Stimulated activated CD8-positive, alpha-beta memory T cell treated with anti-CD3 and anti-CD28 coated beads, Interleukin-15, amount 100 ng/mL, for 1 hour (primary cell): ENCODE measurements around the gene SSBP3.
A peak's percentile ranks its signal among the peaks of the same experiment; 100 is the strongest.

Source experiments
- DNase-seq: peaks from one replicate; pipeline ENCODE4 v3.0.0-alpha.2; 2020; ENCODE audit warnings: low read depth

Gene SSBP3

DNA sequence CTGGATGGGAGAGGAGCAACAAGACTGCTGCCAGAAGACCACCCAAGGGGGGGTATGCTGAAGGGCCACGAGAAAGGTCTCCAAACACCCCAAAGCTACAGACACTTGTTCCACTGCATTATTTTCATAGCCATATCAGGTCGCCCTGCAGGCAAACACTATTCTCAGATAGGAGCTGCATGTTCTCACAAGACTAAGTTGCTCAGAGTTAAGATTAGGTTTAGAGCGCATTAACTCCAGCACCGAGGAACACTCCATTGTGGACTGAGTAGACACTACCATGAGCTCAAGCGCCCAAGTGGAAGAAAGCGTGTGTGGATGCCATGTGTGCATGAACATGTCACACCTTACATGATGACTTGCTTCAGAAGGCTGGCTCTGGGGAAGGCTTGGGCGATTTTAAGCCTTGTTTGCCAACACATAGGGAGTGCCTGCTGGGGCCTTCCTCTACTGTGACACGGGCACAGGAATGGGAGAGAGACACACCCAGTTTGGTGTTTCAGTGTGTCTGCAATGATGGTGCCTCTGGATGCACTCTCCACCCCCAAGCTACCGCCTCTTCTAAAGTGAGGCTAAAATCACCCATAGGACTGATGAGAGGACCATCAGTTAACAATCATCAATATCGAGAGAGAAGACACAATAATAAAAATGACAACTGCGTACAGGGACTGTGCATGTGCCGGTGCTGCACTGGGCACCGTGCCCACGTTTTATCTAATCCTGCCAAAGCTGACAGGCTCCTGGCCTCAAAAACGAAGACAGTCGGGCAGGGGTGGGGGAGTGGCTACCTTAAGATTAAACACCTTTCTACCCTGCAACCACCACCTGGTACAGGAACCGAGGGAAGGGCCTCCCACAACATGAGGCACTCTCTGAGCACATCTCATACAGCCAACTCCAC is 34.9 kb downstream of the SSBP3 start:
- DNase-seq, result no peak

DNA sequence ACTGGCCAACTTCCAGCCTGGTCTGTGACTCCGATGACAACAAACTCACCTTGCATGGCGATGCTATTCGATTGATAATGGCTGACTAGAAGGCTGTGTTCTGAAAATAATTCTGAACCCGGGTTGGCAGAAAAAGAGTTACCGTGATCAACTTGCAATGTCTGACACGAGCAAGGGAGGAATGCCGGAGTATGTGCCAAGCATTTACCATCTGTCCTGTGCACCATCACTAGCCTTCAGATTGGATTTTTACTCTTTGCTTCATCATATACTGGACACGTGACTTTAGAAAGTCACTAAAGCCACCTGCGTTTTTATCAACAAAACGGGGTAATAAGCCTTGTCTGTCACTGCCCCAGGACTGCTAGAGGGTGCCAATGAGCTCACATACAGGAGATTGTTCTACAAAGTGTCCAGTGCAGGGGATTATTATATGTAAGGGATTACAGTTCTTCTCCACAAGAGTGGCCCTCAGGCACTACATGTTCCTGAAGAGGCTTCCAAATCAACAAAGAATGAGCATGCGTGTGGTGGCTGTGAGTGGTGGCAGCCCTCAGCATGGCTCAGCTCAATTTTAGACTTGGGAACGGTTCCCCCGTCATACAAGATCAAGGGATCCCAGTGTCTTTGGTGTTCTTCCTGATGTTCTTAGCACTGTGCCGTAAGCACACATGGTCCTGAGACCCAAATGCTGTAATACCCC is 35.8 kb downstream of the SSBP3 start:
- no peak for DNase-seq

DNA sequence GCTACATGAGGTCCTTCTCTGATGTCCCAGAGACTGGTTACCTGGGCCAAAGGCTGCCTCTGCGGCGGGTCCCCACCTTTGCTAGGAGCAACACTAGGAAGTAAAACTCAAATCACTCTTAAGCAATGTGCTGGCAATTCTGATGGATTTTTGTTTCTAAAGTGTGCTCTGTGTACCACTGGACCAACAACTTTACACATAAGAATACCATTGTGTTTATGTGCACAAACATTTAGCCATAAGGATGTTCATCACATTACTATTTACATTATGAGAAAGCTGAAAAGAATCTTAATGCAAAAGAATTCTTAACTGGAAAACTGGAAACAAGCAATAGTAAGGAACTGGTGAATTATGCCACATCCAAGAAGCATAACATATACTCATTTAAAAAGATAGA is 38.6 kb downstream of the SSBP3 start:
- DNase-seq, result no peak

DNA sequence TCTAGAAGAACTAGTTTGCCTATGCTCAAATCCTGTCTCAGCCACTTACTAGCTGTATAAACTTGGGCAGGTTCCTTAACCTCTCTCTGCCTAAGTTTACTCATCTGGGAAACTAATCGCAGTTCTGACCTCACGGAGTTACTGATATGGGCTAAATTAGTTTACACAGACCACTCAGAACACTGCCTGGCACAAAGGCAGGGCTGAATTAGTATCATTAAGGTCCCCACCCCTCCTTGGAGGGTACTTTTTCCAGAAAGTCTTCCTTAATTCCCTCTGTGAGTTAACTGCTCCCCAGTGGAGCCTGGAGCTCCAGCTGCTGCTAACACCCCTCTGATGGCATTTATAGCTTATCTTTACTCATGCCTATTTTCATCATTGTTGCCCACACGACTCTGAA is 40.3 kb downstream of the SSBP3 start:
- DNase-seq, result no peak

DNA sequence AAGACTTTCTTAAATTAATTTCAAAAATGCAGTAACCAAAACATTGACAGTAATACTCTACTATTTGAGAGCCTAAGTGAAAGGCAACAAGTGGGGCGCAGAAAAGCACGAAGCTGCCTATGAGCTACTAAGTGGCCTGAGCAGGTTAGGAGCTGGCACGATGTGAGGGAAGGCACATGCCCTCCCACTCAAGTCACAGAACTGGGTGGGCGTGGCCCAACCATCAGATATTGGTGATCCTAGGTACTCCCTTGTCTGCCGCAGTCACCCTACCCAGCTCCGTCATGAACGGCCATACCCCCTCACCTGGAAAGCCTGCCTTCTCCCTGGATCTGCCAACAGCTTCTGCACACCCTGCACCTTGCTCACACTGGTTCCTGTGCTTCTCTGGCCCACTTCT is 40.8 kb downstream of the SSBP3 start:
- no peak for DNase-seq

DNA sequence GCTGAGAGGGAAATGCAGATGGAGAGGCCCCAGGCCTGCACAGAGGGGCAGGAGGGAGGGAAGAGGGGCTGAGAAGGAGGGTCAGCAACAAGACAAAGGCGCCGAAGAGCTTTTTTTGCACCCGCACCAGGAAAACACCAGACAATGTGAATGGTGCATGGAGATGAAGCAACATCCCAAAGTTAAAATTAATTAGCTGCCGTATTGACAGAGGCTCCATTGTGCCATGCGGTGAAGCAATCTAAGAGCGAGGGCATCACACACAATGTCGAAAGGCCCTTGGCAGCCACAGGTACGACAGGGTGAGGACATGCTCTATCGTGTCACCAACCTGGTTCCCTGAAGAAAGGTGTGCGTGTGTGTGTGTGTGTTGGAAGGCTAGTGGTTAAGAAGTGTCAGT is 41.2 kb downstream of the SSBP3 start:
- no peak for DNase-seq

DNA sequence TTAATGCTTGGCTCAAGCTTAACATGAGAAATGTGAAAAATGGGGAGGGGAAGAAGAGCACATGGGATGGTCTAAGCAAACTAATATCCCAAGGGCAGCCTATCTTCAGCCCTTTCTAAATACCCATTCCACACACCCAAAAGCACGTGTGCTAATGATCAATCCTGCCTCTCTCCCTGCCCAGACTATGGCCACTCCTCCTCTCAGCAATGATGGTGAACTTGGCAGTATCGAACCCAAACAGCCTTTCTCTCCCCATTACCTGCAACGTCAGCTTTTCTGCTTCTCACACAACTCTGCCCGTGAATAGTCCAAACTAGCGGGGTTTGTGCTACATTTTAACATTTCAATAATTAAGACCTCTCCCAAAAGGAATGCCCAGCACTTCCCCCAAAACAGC is 41.6 kb downstream of the SSBP3 start:
- DNase-seq, result no peak

DNA sequence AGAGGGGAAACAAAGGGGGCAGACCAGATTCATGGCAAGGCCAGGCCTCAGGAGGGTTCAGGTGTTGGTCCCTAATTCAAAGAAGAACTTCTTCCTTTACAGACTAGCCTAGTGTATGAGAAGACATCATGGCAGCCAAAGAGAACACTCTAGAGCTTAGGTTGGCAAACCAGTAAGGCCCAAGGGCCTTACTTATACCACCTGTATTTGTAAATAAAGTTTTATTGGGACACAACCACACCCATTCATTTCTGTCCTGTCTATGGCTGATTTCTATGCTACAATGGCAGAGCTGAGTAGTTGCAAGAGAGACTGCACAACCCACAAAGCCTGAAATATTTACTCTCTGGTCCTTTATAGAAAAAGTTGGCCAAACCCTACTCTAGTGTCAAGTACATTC is 42.3 kb downstream of the SSBP3 start:
- DNase-seq, result no peak

DNA sequence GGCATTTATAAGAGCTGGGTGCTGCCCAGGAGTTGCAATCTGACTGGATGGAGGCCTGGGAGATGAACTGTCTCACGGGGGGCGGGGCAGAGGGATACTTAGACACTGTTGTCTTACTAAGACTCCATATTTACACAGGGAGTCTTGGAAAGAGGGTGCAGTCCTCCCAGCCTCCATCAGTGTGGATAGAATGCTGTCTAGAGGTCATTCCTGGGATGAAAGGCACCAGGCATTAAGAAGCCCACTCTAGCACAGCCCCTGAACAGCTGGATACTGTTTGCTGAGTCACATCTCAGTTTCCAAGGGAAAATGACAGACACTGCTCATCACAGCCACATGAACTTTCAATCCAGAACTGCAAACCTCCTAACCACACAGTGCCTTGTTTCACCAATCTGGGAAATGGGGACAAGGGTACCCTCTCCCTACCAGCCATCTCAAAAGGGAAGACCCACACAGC is 43.3 kb downstream of the SSBP3 start:
- no peak for DNase-seq

DNA sequence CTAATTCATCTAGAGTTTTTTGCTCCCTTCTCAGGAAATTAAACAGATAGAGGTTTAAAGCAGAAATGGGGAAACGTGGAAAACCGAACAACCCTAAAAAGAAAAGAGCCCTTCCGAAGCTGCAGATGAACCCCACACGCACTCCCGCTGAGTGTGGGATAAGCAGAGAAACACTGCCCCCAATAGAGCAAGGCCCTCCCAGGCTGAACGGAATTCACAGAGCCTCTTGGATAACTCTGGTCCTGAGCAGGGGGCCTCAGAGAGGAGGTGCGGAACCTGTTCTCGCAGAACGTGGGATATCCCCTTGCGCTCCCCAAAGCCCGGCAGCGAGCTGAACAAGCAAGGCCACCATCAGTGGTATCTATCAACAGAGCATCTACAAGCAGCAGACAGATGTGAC is 44.9 kb downstream of the SSBP3 start:
- DNase-seq, result no peak

DNA sequence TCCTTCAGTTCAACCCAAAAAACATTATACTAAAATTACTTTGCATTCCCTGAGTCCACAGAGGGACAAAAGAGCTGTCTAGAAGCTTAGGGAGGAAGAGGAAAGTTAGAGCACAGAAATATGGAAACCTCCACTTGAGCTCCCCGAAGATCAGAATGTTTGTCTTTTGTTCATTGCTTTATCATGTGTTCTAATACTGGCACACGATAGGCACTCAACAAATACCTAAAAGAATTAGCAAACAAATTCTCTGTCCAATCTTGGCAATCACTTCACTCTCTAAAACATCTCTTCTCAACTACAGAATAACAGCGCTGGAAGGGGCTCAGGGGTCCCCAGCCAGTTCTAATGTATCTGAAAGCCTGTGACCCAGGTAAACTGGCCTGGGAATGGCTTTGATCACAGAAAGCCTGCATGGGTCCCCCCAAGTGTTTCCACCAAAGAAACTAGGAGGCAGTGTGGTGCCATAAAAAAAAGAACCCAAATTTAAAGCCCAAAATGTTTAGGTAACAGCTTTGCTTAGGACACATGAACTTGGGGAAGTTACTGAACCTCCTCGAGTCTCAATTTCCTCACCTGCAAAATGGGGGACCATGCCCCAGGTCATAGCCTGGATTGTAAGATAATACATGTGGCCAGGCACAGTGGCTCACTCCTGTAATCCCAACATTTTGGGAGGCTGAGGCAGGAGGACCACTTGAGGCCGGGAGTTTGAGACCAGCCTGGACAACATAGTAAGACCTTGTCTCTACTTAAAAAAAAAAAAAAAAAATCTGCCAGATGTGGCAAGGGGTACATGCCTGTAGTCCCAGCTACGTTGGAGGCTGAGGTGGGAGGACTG is 45.8 kb downstream of the SSBP3 start:
- DNase-seq, result no peak

DNA sequence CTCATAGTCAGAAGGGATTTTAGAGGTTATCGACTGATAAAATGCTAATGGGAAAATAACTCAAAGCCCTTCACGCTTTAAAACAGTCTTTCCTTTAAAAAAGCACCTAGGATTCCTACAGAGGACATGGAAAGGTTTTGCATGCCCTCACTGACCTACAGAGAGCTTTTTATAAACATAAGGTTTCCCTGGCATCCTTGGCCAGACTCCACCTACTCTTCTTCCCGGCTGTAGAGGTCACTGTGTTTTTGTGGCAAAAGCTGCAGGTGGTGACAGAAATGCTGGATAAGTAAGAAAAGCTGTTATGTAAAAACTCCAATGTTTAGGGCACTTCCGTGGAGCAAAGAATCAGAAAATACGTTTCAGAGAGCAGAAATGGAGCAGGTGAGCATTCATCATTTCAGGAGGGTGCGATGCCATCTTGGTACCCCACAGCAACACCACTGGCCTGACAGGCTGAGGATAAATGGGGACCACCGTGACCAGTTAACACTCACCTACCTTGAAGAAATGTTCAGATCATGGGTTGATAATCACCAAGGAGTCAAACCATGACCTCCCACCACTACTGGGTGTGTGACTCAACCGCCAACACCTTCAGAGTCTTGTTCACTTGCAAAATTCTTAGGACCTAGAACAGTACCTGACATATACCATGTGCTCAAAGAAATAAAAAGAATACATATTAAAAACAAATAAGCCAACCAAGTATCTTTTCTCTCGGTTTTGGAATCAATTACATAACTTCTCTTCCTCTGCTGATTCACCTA is 46.6 kb downstream of the SSBP3 start:
- DNase-seq, result no peak

DNA sequence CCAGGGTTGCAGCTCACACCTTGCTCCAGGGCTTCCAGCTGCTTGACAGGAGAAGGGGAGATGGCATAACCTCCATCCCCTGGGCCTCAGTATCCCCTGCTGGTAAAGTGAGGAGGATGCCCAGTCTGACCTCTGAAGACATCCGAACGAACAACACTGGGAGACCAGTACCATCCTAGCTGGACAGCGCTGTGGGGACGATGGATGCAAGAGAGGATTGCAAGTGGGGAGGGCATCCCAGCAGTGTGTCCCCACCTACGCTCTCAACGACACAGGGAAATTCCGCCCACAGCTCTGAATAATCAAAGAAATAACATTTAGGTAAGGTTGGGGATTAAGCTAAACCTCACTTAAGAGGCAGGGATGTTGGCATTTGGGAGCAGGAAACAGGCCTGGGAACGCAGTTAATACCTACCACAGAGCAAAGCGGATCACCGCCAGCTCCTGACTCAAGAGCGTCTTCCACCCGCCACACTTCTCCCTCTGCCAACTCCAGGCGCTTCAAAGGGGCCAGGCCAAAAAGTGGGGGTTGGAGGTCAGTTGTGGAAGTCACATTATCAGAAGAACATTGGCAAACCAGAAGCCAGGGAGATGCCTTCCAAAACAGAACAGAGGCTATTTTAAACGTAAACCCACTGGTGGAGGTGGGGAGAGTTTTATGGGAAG is 47.6 kb downstream of the SSBP3 start:
- no peak for DNase-seq

DNA sequence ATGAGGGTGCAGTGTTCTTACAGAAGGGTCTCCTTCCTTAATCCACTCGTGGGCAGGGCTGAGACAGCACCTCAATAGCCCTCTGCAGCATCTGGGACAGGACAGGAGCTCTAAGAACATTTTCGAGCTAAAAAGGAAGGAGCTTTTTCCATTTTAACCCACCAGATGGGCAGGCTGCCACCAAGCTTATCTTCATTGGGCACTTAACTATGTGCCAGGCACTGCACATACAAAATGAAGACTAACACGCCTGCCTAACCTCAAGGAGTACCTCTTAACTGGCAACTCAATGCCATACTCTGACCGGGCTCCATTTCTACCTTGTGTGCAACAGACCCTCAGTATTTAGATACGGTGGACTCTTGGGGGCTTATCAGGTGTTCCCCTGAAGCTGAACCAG is 48.2 kb downstream of the SSBP3 start:
- no peak for DNase-seq

DNA sequence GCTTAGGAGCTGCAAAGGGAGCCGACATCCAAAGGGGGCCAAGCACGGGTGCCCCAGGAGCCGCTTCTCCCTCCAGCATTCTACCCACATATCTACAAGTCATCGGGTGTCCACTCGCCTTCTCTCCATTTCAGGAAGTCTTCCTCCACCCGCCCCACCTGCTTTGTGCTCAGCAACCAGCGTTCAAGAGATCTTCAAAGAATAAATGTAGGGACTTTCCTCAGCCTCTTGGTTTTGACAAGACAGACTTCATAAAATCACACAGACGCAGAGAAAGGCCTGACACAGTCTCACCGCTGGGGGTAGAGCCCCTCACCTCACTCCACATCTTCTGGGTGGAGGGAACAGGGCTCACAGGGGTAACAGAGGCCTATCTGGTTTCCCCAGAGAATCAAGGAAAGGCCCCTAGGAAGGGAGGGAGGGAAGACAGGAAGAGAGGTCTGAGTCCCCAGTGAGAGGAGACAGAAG is 49.5 kb downstream of the SSBP3 start:
- DNase-seq, result peak; percentile 4

DNA sequence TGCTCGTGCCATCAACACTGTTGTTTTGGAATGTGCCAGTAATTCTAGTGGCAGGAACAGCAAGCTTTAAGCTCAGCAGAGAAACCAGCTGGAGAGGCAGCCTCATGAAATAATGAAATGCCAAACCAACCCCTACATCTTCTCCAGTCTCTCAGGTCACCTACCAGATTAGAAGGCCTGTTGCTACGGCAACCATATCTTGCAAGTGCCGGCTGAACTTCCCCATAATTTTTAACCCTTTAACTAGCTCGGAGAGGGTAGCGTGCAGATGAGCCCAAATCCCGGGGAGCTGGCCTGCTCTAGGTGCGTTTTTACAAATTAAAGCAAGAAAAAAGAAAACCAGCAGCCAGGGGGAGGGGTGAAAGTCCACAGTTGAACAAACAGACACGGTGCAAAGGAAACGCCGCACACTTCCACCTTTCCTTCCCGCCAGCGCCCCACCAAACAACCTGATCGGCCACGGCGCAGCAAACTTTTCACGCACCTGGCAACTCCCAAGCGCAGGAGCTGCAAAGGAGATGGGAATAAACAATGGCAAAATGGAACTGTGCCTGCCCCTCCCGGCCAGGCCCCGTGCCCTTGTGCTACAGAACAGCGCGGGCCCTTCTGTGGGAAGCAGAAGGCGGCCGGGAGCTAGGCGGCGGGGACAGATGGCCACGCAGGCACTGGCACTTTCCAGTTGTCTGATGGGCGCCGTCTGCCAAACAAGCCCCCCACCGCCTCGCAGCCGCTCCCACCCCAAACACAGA is 50.1 kb downstream of the SSBP3 start:
- no peak for DNase-seq

DNA sequence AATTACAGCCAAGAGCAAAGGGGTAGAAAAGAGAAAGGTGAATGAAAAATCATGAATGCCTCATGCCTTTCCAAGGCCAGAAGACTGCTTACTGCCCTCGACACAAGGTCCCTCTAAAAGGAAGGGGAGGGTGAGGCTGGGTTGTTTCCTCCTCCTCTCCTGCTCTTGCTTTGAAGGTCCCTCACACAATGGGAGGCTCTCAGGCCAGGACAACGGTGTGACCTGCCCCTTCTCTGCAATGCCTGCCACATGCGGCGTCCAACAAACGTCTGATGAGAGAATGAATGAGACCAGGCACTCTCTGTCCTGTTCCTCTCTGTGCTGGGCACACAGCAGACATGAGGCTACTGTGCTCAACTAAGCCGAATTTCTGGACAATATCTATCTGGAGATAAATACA is 51.3 kb downstream of the SSBP3 start:
- DNase-seq, result no peak

DNA sequence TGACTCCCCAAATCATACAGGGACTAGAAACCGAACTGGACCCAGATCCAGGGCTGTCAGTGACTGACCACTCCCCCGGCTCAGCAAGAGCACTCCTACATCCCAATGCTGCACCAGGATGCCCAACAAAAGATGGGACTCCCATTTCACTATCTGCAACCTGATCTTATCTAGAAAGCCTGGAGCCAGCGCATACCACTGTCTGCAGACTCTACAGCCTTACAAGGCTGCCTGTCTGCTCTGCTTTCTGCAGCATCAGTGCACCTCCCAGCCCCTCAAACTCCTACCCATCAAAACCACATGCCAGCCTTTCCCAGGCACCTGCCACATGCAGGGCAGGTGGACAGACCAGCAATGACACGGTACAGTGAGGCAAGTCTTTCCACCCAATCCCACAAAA is 52.2 kb downstream of the SSBP3 start:
- DNase-seq, result no peak

DNA sequence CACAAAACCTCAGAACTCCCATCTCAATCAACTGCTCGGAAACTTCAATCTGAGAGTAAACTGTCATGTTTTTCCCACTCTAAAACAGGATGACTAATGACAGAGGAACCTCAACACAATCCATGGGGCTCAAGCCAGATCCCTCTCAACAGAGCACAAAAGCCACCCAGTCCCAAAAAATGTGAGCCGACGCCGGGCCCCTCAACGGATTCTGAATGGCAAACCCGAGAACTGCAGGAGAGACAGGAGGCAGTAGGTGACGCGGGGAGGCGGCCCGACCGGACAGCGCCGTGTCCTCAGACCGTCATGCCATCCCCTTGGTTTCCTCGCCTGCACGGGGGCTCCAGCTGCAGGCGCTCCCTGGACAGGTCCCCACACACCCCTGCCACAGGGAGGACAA is 53.4 kb downstream of the SSBP3 start:
- no peak for DNase-seq

DNA sequence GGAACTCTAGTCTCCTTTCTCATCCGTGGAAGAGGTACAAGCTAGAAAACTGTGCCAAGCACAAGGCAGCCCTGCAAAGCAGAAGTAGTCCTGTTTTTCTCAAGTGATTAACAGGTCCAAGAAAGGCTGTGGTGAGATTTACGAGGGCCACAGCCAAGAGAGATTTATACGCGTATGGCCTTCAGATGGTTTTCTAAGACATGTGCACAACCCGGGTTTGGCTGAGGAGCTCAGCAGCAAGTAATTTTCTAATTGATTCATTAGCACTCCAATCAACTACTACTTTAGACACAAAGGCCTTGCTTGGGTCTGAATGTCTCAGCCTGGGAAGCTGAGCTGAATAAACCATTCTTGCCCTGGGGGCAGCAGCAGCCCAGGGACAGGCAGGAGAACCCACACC is 55.8 kb downstream of the SSBP3 start:
- no peak for DNase-seq

DNA sequence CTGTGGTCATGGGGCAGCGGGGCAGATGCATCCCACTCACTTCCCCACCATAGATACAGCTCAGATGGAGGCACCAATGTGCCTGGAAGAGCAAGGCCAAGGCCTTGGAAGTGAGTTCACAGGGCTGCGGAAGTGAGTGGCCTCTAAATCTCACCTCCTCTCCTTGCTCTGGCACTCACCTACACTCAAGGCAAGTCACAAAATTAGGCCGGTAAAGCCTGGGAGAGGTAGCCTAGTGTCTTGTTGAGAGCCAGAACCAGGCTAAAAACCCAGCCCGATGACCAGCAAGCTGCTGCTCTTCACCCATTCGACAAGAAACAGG is 57.5 kb downstream of the SSBP3 start:
- DNase-seq, result no peak
